Measurements from ENCODE around the gene HDAC9. TPM values are rescaled to one million over a fixed set of nuclear protein-coding genes. Genes with fewer than 3 reads are reported as not detected.
"Not testable (repeated sequence)": the region's sequence is repeated elsewhere in the genome, so short reads cannot be mapped to it uniquely, and the experiment has no call there.

The HDAC9 gene
- total RNA-seq, 2 donors from 2014 or later: 4.9 to 6.5 TPM

- H3K9me3 ChIP-seq (ENCODE audit: control insufficient read depth, low read length, poor library complexity, severe bottlenecking): no peaks in the 10 kb centered on the region
- ATAC-seq (no peak), DNase-seq (no peak)
- H3K27me3 Mint-ChIP-seq: no peaks in the 10 kb centered on the region
- H3K36me3 Mint-ChIP-seq (ENCODE audit: low read depth): no peaks in the 10 kb centered on the region
- H3K27ac Mint-ChIP-seq: no peak overlapping the region
- H3K4me1 Mint-ChIP-seq: no peaks in the 10 kb centered on the region
- H3K4me3 Mint-ChIP-seq: no peak overlapping the region
These were observed 198.3 kb downstream of the HDAC9 start for GRCh38 chr7:18693816-18694215.

GRCh38 chr7:18694484-18694883 lies 198.9 kb downstream of the HDAC9 start:
- H3K36me3 Mint-ChIP-seq (ENCODE audit: low read depth): no peaks in the 10 kb centered on the region
- H3K27me3 Mint-ChIP-seq: no peaks in the 10 kb centered on the region
- no peak overlapping the region for H3K4me3 Mint-ChIP-seq
- no peaks in the 10 kb centered on the region for H3K4me1 Mint-ChIP-seq
- no peak overlapping the region for H3K27ac Mint-ChIP-seq
- ATAC-seq (no peak), DNase-seq (no peak)
- no peaks in the 10 kb centered on the region for H3K9me3 ChIP-seq (ENCODE audit: control insufficient read depth, low read length, poor library complexity, severe bottlenecking)

- no peaks in the 10 kb centered on the region for H3K27me3 Mint-ChIP-seq
- ATAC-seq: no peak
- H3K9me3 ChIP-seq (ENCODE audit: control insufficient read depth, low read length, poor library complexity, severe bottlenecking): no peaks in the 10 kb centered on the region
- no peak overlapping the region for H3K27ac Mint-ChIP-seq
- no peaks in the 10 kb centered on the region for H3K36me3 Mint-ChIP-seq (ENCODE audit: low read depth)
- DNase-seq: no peak
- H3K4me3 Mint-ChIP-seq: no peak overlapping the region
- H3K4me1 Mint-ChIP-seq: no peaks in the 10 kb centered on the region
These were observed 199.4 kb downstream of the HDAC9 start for GRCh38 chr7:18694911-18695310.

- DNase-seq: no peak
- no peak for ATAC-seq
- Mint-ChIP-seq H3K4me1 (no peaks in the 10 kb centered on the region), H3K27me3 (no peaks in the 10 kb centered on the region), H3K27ac (no peak overlapping the region), H3K36me3 (ENCODE audit: low read depth) (no peaks in the 10 kb centered on the region), H3K4me3 (no peak overlapping the region)
- no peaks in the 10 kb centered on the region for H3K9me3 ChIP-seq (ENCODE audit: control insufficient read depth, low read length, poor library complexity, severe bottlenecking)
These were observed 202.7 kb downstream of the HDAC9 start for GRCh38 chr7:18698258-18698734.

- Mint-ChIP-seq H3K36me3 (ENCODE audit: low read depth) (no peaks in the 10 kb centered on the region), H3K4me1 (no peaks in the 10 kb centered on the region), H3K27ac (no peak overlapping the region), H3K4me3 (no peak overlapping the region), H3K27me3 (no peaks in the 10 kb centered on the region)
- DNase-seq: no peak
- no peaks in the 10 kb centered on the region for H3K9me3 ChIP-seq (ENCODE audit: control insufficient read depth, low read length, poor library complexity, severe bottlenecking)
- no peak for ATAC-seq
These were observed 204.6 kb downstream of the HDAC9 start for GRCh38 chr7:18700147-18700546.

GRCh38 chr7:18702071-18702829 lies 206.7 kb downstream of the HDAC9 start:
- Mint-ChIP-seq H3K27ac (no peak overlapping the region), H3K27me3 (no peaks in the 10 kb centered on the region), H3K36me3 (ENCODE audit: low read depth) (no peaks in the 10 kb centered on the region), H3K4me3 (no peak overlapping the region), H3K4me1 (no peaks in the 10 kb centered on the region)
- no peak for DNase-seq
- no peak for ATAC-seq
- no peaks in the 10 kb centered on the region for H3K9me3 ChIP-seq (ENCODE audit: control insufficient read depth, low read length, poor library complexity, severe bottlenecking)

GRCh38 chr7:18703685-18704084 lies 208.1 kb downstream of the HDAC9 start:
- Mint-ChIP-seq H3K27ac (no peak overlapping the region), H3K4me3 (no peak overlapping the region), H3K4me1 (no peaks in the 10 kb centered on the region), H3K27me3 (no peaks in the 10 kb centered on the region), H3K36me3 (ENCODE audit: low read depth) (no peaks in the 10 kb centered on the region)
- DNase-seq (no peak), ATAC-seq (no peak)
- H3K9me3 ChIP-seq (ENCODE audit: control insufficient read depth, low read length, poor library complexity, severe bottlenecking): no peaks in the 10 kb centered on the region

- Mint-ChIP-seq H3K4me3 (no peak overlapping the region), H3K27me3 (no peaks in the 10 kb centered on the region), H3K27ac (no peak overlapping the region), H3K36me3 (ENCODE audit: low read depth) (no peaks in the 10 kb centered on the region), H3K4me1 (no peaks in the 10 kb centered on the region)
- H3K9me3 ChIP-seq (ENCODE audit: control insufficient read depth, low read length, poor library complexity, severe bottlenecking): no peaks in the 10 kb centered on the region
- no peak for ATAC-seq
- DNase-seq: no peak
These were observed 211.1 kb downstream of the HDAC9 start for GRCh38 chr7:18706670-18707069.

GRCh38 chr7:18708204-18708603 lies 212.7 kb downstream of the HDAC9 start:
- no peaks in the 10 kb centered on the region for H3K36me3 Mint-ChIP-seq (ENCODE audit: low read depth)
- no peak overlapping the region for H3K27ac Mint-ChIP-seq
- no peaks in the 10 kb centered on the region for H3K9me3 ChIP-seq (ENCODE audit: control insufficient read depth, low read length, poor library complexity, severe bottlenecking)
- ATAC-seq (no peak), DNase-seq (no peak)
- no peak overlapping the region for H3K4me3 Mint-ChIP-seq
- H3K27me3 Mint-ChIP-seq: no peaks in the 10 kb centered on the region
- H3K4me1 Mint-ChIP-seq: no peaks in the 10 kb centered on the region

GRCh38 chr7:18715988-18716387 lies 220.4 kb downstream of the HDAC9 start:
- no peak for ATAC-seq
- Mint-ChIP-seq H3K27ac (no peak overlapping the region), H3K4me1 (no peaks in the 10 kb centered on the region), H3K36me3 (ENCODE audit: low read depth) (no peaks in the 10 kb centered on the region), H3K27me3 (no peaks in the 10 kb centered on the region), H3K4me3 (no peak overlapping the region)
- H3K9me3 ChIP-seq (ENCODE audit: control insufficient read depth, low read length, poor library complexity, severe bottlenecking): no peaks in the 10 kb centered on the region
- no peak for DNase-seq

- Mint-ChIP-seq H3K27ac (no peak overlapping the region), H3K27me3 (no peaks in the 10 kb centered on the region), H3K4me1 (no peaks in the 10 kb centered on the region), H3K4me3 (no peak overlapping the region), H3K36me3 (ENCODE audit: low read depth) (no peaks in the 10 kb centered on the region)
- DNase-seq: no peak
- no peak for ATAC-seq
- H3K9me3 ChIP-seq (ENCODE audit: control insufficient read depth, low read length, poor library complexity, severe bottlenecking): no peaks in the 10 kb centered on the region
These were observed 225.9 kb downstream of the HDAC9 start for GRCh38 chr7:18721429-18721828.

GRCh38 chr7:18724318-18724717 lies 228.8 kb downstream of the HDAC9 start:
- no peaks in the 10 kb centered on the region for H3K4me1 Mint-ChIP-seq
- no peaks in the 10 kb centered on the region for H3K36me3 Mint-ChIP-seq (ENCODE audit: low read depth)
- no peaks in the 10 kb centered on the region for H3K27me3 Mint-ChIP-seq
- no peaks in the 10 kb centered on the region for H3K9me3 ChIP-seq (ENCODE audit: control insufficient read depth, low read length, poor library complexity, severe bottlenecking)
- H3K27ac Mint-ChIP-seq: no peak overlapping the region
- H3K4me3 Mint-ChIP-seq: no peak overlapping the region
- DNase-seq (no peak), ATAC-seq (no peak)

- no peak for ATAC-seq
- no peak for DNase-seq
- no peaks in the 10 kb centered on the region for H3K4me1 Mint-ChIP-seq
- H3K36me3 Mint-ChIP-seq (ENCODE audit: low read depth): no peaks in the 10 kb centered on the region
- no peak overlapping the region for H3K27ac Mint-ChIP-seq
- H3K27me3 Mint-ChIP-seq: no peaks in the 10 kb centered on the region
- no peak overlapping the region for H3K4me3 Mint-ChIP-seq
- H3K9me3 ChIP-seq (ENCODE audit: control insufficient read depth, low read length, poor library complexity, severe bottlenecking): no peaks in the 10 kb centered on the region
These were observed 231.7 kb downstream of the HDAC9 start for GRCh38 chr7:18727115-18727870.

GRCh38 chr7:18736012-18736411 lies 240.5 kb downstream of the HDAC9 start:
- not testable (repeated sequence) for H3K27me3 Mint-ChIP-seq; H3K4me1 Mint-ChIP-seq; H3K4me3 Mint-ChIP-seq; H3K27ac Mint-ChIP-seq; ATAC-seq; DNase-seq; H3K9me3 ChIP-seq (ENCODE audit: control insufficient read depth, low read length, poor library complexity, severe bottlenecking); H3K36me3 Mint-ChIP-seq (ENCODE audit: low read depth)
